Liver (tissue), 9 donors: Measurements from ENCODE around the gene ARHGEF19. TPM values are rescaled to one million over a fixed set of nuclear protein-coding genes. Genes with fewer than 3 reads are reported as not detected.
A peak's percentile ranks its signal among the peaks of the same experiment; 100 is the strongest.
"Not testable (repeated sequence)": the region's sequence is repeated elsewhere in the genome, so short reads cannot be mapped to it uniquely, and the experiment has no call there.

ENCODE experiments used
- DNase-seq: peaks from one replicate; pipeline ENCODE4 v3.0.0-alpha.2; 2017; ENCODE audit warnings: low spot score
- H3K27ac ChIP-seq, 2 donors: one replicate each; pipeline ENCODE4 v1.7.0; 2013; ENCODE audit warnings: inconsistent platforms in 2 of 2, low read length in 2 of 2, control low read depth in 1 of 2, low read depth in 1 of 2, mild to moderate bottlenecking in 1 of 2
- H3K27me3 ChIP-seq, 4 donors: one replicate each; pipeline versions ENCODE4 v1.6.1 to v1.7.0; 2013; ENCODE audit warnings: low read length in 3 of 4, inconsistent platforms in 1 of 4, mild to moderate bottlenecking in 1 of 4, moderate library complexity in 1 of 4; ENCODE audit not compliant: control insufficient read depth in 4 of 4, insufficient read depth in 4 of 4
- H3K36me3 ChIP-seq, 4 donors: one replicate each; pipeline versions ENCODE4 v1.6.1 to v1.7.0; 2013; ENCODE audit warnings: low read length in 3 of 4, mild to moderate bottlenecking in 3 of 4, low read depth in 1 of 4, moderate library complexity in 1 of 4; ENCODE audit not compliant: control insufficient read depth in 4 of 4, insufficient read depth in 3 of 4
- H3K4me1 ChIP-seq, 4 donors: one replicate each; pipeline versions ENCODE4 v1.6.1 to v1.7.0; 2013; ENCODE audit warnings: low read length in 3 of 4, mild to moderate bottlenecking in 3 of 4, moderate library complexity in 1 of 4; ENCODE audit not compliant: control insufficient read depth in 4 of 4, insufficient read depth in 4 of 4
- H3K4me3 ChIP-seq, 3 donors: one replicate each; pipeline versions ENCODE4 v1.6.1 to v1.7.0; 2013; ENCODE audit warnings: low read length in 3 of 3, control low read depth in 1 of 3, low read depth in 1 of 3, mild to moderate bottlenecking in 1 of 3
- H3K9ac ChIP-seq, 2 donors: one replicate each; pipeline ENCODE4 v1.7.0; 2013; ENCODE audit warnings: low read length in 2 of 2, mild to moderate bottlenecking in 2 of 2, moderate library complexity in 2 of 2, control low read depth in 1 of 2, low read depth in 1 of 2
- H3K9me3 ChIP-seq, 4 donors: one replicate each; pipeline versions ENCODE4 v1.6.1 to v1.7.0; 2013; ENCODE audit warnings: low read length in 3 of 4; ENCODE audit not compliant: control insufficient read depth in 4 of 4
- EGR1 ChIP-seq, 2 donors: IDR thresholded peaks; 2 replicates each; pipeline ENCODE4 v1.6.1; 2016 to 2018; ENCODE audit warnings: antibody characterized with exemption in 2 of 2, low read depth in 2 of 2
- FOXA2 ChIP-seq: IDR thresholded peaks from 2 replicates; pipeline ENCODE4 v1.6.1; 2016; ENCODE audit warnings: antibody characterized with exemption
- HNF4A ChIP-seq, 2 donors: conservative IDR thresholded peaks; 2 replicates each; pipeline ENCODE4 v1.6.1; 2016; ENCODE audit warnings: antibody characterized with exemption in 2 of 2, mild to moderate bottlenecking in 2 of 2
- HNF4G ChIP-seq: IDR thresholded peaks from 2 replicates; pipeline ENCODE4 v1.6.1; 2016; ENCODE audit warnings: antibody characterized with exemption
- RXRA ChIP-seq, 2 donors: IDR thresholded peaks; 2 replicates each; pipeline ENCODE4 v1.6.1; 2017 to 2018; ENCODE audit warnings: antibody characterized with exemption in 2 of 2, mild to moderate bottlenecking in 1 of 2
- WGBS: extraction: QIAGEN DNeasy Blood & Tissue Kit; methylation state at CpG from one replicate; pipeline ENCODE4 v1.1.7; 2013; 5-methylcytosine and 5-hydroxymethylcytosine counted together
- polyA plus RNA-seq, 2 donors: library from polyadenylated mRNA; stranded (reverse) in 1 of 2; unstranded in 1 of 2; fragments of 200-250 nt in 1 of 2; fragments of >200 nt in 1 of 2; fragmentation: Nextera tagmentation in 1 of 2; extraction: Ambion mirVana in 1 of 2; gene quantifications; one replicate each; pipeline versions ENCODE4 v1.2.1 to v1.2.3, GENCODE V29; 2013 to 2015
- total RNA-seq, 2 donors: library from RNA; depleted of rRNA; stranded (reverse); fragments of >200 nt; gene quantifications; one replicate each; pipeline ENCODE4 v1.2.3, GENCODE V29; 2014
- TF ChIP-seq, protein P1 (sequence below): IDR thresholded peaks from 2 replicates; pipeline ENCODE4 v1.6.1; 2016; ENCODE audit warnings: antibody characterized with exemption
- TF ChIP-seq, protein P2 (sequence below): fragments of 150-350 bp; IDR thresholded peaks from 2 replicates; pipeline ENCODE4 v1.5.1; 2017; ENCODE audit warnings: improper control_type of control experiment, low read depth, low read length; ENCODE audit not compliant: missing input control
- TF ChIP-seq, protein P3 (sequence below): IDR thresholded peaks from 2 replicates; pipeline ENCODE4 v1.6.1; 2016; ENCODE audit warnings: antibody characterized with exemption
- donor health status: healthy.
- donor health status: healthy.
- donor health status: healthy.
- donor health status: healthy.
- donor health status: healthy.

Gene ARHGEF19
- total and polyA plus RNA-seq, 4 donors = 0.79 to 3.2 (median 2.5) TPM

DNA sequence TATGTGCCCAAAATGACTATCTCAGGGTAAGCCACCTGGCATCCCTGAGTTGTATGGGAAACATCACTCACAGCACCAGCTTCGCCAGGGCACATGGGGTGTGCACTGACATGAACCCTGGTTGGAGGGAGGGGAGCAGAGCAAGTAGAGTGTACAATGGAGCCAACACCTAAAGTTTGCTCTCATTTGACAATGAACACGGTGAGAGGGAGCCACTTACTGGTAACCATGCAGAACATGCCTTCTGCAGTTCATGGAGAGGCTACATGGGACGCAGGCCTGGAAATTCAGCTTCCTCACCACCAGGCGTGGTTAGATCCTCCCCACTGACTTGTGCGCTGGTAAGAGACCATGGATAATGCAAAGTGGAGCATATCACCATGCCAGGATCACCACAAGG lies 34.5 kb upstream of the ARHGEF19 start:
- H3K4me1 ChIP-seq = peaks cover 5 to 35% (median 31%) of the 10 kb centered on the region in 4 donors
- no peak overlapping the region for H3K9ac ChIP-seq
- 93% methylated on average over 5 of the region's 5 CpGs for WGBS

DNA sequence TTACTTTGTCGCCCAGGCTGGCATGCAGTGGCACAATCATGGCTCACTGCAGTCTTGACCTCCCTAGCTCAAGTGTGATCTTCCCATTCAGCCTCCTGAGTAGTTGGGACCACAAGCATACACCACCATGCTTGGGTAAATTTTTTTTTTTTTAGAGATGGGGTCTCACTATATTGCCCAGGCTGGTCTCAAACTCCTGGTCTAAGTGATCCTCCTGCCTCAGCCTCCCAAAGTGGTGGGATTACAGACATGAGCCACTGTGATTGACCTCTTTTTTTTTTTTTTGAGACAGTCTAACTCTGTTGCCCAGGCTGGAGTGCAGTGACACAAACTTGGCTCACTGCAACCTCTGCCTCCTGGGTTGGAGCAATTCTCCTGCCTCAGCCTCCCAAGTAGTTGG lies 33.8 kb upstream of the ARHGEF19 start:
- H3K27ac ChIP-seq = not testable (repeated sequence)
- 98% methylated on average over 1 of the region's 1 CpG for WGBS

More for the DNA sequence above, 34.5 kb upstream of the ARHGEF19 start:
- peaks cover 0 to 13% (median 7%) of the 10 kb centered on the region in 4 donors for H3K36me3 ChIP-seq
- DNase-seq = peak; percentile 32
- no peak for TF ChIP-seq RXRA (IDR thresholded peaks at IDR 0.05)
- TF ChIP-seq EGR1 (IDR thresholded peaks at IDR 0.05; ENCODE audit: low read depth in 2 of 2) = no peak
- H3K27me3 ChIP-seq = no peaks in the 10 kb centered on the region
- H3K9me3 ChIP-seq = no peaks in the 10 kb centered on the region
- no peak overlapping the region for H3K4me3 ChIP-seq
- no peak overlapping the region for H3K27ac ChIP-seq

DNA sequence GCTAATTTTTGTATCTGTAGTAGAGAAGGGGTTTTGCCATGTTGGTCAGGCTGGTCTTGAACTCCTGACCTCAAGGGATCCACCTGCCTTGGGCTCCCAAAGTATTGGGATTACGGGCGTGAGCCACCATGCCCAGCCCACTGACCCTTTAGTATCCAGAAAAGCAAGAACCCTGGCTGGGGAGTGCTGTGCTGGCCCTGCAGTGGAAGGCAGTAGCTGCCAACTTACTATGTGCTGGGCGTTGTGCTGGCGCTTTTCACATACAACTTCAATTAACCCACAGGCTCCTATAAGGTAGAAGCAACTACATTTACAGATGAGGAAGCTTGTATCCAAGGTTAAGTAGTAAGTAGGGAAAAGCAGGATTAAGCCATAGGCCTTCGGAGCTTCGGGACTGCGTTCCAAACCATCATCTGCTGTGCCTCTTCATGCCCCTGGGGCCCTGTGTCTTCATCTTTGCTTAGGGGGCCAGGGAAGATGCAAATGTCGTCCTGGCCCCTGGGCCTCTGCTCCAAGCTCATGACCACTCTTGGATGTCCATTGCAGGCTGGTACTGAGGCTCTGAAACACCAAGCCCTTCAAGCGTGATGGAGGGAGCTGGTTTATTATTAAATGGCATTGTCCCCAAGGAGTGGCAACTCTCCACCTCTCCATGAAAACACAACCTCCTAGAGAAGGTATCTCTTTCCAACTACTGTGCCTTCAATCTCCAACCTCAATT lies 33.2 kb upstream of the ARHGEF19 start:
- no peak for DNase-seq
- peaks cover 5 to 32% (median 30%) of the 10 kb centered on the region in 4 donors for H3K4me1 ChIP-seq
- no peak for TF ChIP-seq HNF4G
- TF ChIP-seq, protein P1, sequence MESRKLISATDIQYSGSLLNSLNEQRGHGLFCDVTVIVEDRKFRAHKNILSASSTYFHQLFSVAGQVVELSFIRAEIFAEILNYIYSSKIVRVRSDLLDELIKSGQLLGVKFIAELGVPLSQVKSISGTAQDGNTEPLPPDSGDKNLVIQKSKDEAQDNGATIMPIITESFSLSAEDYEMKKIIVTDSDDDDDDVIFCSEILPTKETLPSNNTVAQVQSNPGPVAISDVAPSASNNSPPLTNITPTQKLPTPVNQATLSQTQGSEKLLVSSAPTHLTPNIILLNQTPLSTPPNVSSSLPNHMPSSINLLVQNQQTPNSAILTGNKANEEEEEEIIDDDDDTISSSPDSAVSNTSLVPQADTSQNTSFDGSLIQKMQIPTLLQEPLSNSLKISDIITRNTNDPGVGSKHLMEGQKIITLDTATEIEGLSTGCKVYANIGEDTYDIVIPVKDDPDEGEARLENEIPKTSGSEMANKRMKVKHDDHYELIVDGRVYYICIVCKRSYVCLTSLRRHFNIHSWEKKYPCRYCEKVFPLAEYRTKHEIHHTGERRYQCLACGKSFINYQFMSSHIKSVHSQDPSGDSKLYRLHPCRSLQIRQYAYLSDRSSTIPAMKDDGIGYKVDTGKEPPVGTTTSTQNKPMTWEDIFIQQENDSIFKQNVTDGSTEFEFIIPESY = no peak
- no peak for TF ChIP-seq FOXA2
- TF ChIP-seq, protein P2, sequence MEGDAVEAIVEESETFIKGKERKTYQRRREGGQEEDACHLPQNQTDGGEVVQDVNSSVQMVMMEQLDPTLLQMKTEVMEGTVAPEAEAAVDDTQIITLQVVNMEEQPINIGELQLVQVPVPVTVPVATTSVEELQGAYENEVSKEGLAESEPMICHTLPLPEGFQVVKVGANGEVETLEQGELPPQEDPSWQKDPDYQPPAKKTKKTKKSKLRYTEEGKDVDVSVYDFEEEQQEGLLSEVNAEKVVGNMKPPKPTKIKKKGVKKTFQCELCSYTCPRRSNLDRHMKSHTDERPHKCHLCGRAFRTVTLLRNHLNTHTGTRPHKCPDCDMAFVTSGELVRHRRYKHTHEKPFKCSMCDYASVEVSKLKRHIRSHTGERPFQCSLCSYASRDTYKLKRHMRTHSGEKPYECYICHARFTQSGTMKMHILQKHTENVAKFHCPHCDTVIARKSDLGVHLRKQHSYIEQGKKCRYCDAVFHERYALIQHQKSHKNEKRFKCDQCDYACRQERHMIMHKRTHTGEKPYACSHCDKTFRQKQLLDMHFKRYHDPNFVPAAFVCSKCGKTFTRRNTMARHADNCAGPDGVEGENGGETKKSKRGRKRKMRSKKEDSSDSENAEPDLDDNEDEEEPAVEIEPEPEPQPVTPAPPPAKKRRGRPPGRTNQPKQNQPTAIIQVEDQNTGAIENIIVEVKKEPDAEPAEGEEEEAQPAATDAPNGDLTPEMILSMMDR = no peak
- TF ChIP-seq EGR1 (IDR thresholded peaks at IDR 0.05; ENCODE audit: low read depth in 2 of 2) = no peak
- TF ChIP-seq, protein P3, sequence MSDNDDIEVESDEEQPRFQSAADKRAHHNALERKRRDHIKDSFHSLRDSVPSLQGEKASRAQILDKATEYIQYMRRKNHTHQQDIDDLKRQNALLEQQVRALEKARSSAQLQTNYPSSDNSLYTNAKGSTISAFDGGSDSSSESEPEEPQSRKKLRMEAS = no peak
- no peak for TF ChIP-seq HNF4A (conservative IDR thresholded peaks at IDR 0.05)

More for the DNA sequence above, 33.8 kb upstream of the ARHGEF19 start:
- not testable (repeated sequence) for DNase-seq, H3K9ac ChIP-seq, H3K9me3 ChIP-seq, H3K27me3 ChIP-seq, H3K4me3 ChIP-seq, H3K36me3 ChIP-seq
- peaks cover 5 to 35% (median 31%) of the 10 kb centered on the region in 4 donors for H3K4me1 ChIP-seq

More for the DNA sequence above, 33.2 kb upstream of the ARHGEF19 start:
- Histone ChIP-seq H3K4me3 (no peak overlapping the region), H3K9ac (no peak overlapping the region), H3K36me3 (peaks cover 0 to under 1% (median 0%) of the 10 kb centered on the region in 4 donors), H3K27me3 (no peaks in the 10 kb centered on the region), H3K27ac (no peak overlapping the region), H3K9me3 (no peaks in the 10 kb centered on the region)
- WGBS = 96% methylated on average over 9 of the region's 9 CpGs
